Measurements from ENCODE around the gene DCXR.

The DCXR gene

GRCh38 chr17:82008941-82009405 lies 28.5 kb downstream of the DCXR start:
- DNase-seq = no peak

- no peak for DNase-seq
Observed at GRCh38 chr17:82008258-82008940, 29.1 kb downstream of the DCXR start.

GRCh38 chr17:82007495-82008257 lies 29.8 kb downstream of the DCXR start:
- DNase-seq = no peak

- no peak for DNase-seq
Observed at GRCh38 chr17:82007228-82007494, 30.3 kb downstream of the DCXR start.

GRCh38 chr17:82006468-82007227 lies 30.8 kb downstream of the DCXR start:
- DNase-seq = no peak

GRCh38 chr17:82005701-82006348 lies 31.7 kb downstream of the DCXR start:
- DNase-seq = no peak

- DNase-seq = no peak
Observed at GRCh38 chr17:82004517-82005455, 32.7 kb downstream of the DCXR start.

- DNase-seq = no peak
Observed at GRCh38 chr17:82003411-82004381, 33.8 kb downstream of the DCXR start.

- DNase-seq = no peak
Observed at GRCh38 chr17:82001571-82002056, 35.9 kb downstream of the DCXR start.

- DNase-seq = no peak
Observed at GRCh38 chr17:82000803-82001570, 36.5 kb downstream of the DCXR start.

GRCh38 chr17:81999976-82000802 lies 37.3 kb downstream of the DCXR start:
- no peak for DNase-seq

GRCh38 chr17:81999587-81999975 lies 37.9 kb downstream of the DCXR start:
- DNase-seq = no peak

GRCh38 chr17:81998691-81999438 lies 38.6 kb downstream of the DCXR start:
- DNase-seq = no peak

- no peak for DNase-seq
Observed at GRCh38 chr17:81998212-81998611, 39.3 kb downstream of the DCXR start.

GRCh38 chr17:81996757-81997441 lies 40.6 kb downstream of the DCXR start:
- no peak for DNase-seq

- DNase-seq = no peak
Observed at GRCh38 chr17:81996232-81996756, 41.2 kb downstream of the DCXR start.

- no peak for DNase-seq
Observed at GRCh38 chr17:81995463-81996231, 41.9 kb downstream of the DCXR start.

Measured in SIG-M5 (cell line).